Measurements from ENCODE around the gene ZIC2. TPM values are rescaled to one million over a fixed set of nuclear protein-coding genes. Genes with fewer than 3 reads are reported as not detected.
"Not testable (repeated sequence)": the region's sequence is repeated elsewhere in the genome, so short reads cannot be mapped to it uniquely, and the experiment has no call there.

ZIC2 gene
- total RNA-seq, 1 experiment from 2014 or later: 426 TPM

DNA sequence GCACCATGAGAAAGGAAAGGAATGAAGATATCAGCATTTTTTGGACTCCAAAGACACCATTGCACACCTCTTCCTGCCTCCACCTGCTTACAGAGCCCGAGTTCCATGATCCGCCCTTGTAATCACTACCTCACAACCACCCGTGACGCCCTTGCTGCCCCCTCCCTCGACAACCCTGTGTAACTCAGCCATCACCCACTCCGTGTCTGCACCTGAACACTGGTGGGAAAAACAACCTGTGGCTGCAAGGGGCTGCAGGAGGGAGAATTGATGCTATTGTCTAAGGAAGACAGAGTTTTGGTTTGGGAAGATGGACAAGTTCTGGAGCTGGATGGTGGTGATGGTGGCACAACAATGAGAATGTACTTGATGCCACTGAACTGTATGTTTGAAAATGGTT is 37.0 kb upstream of the ZIC2 start:
- no CpG with 5 or more reads among the region's 6 CpGs for WGBS (ENCODE audit: extremely low coverage, insufficient read length, low lambda C conversion rate)
- H2AK5ac ChIP-seq (ENCODE audit: insufficient read length, low read length): no peak overlapping the region
- no peaks in the 10 kb centered on the region for H3K79me2 ChIP-seq (ENCODE audit: insufficient read depth, low read length)
- no peaks in the 10 kb centered on the region for H3K23me2 ChIP-seq (ENCODE audit: insufficient read length, low read depth, low read length, poor library complexity, severe bottlenecking)
- H4K8ac ChIP-seq (replicated peaks; ENCODE audit: insufficient read length, low read depth, low read length): no peak overlapping the region
- no peak overlapping the region for H3K56ac ChIP-seq (ENCODE audit: insufficient read length, low read depth, low read length)
- no peaks in the 10 kb centered on the region for H3K36me3 Mint-ChIP-seq (ENCODE audit: insufficient read depth in 1 of 3, low read depth in 3 of 3)
- no peaks in the 10 kb centered on the region; the same call in 1 of the 2 replicates for H3K4me1 ChIP-seq (ENCODE audit: insufficient read depth, low read length)
- no peaks in the 10 kb centered on the region; the same call in 1 of the 2 replicates for H3K27me3 Mint-ChIP-seq (ENCODE audit: low read depth)
- H3K18ac ChIP-seq (ENCODE audit: insufficient read length, low read depth, low read length): no peak overlapping the region
- H3K4me1 Mint-ChIP-seq: peaks cover 15 to 30% of the 10 kb centered on the region in 2 experiments
- no peak overlapping the region for H4K91ac ChIP-seq (ENCODE audit: insufficient read length, low read depth, low read length)
- H2BK5ac ChIP-seq (ENCODE audit: insufficient read length, low read length): no peak overlapping the region
- TF ChIP-seq, protein P1, sequence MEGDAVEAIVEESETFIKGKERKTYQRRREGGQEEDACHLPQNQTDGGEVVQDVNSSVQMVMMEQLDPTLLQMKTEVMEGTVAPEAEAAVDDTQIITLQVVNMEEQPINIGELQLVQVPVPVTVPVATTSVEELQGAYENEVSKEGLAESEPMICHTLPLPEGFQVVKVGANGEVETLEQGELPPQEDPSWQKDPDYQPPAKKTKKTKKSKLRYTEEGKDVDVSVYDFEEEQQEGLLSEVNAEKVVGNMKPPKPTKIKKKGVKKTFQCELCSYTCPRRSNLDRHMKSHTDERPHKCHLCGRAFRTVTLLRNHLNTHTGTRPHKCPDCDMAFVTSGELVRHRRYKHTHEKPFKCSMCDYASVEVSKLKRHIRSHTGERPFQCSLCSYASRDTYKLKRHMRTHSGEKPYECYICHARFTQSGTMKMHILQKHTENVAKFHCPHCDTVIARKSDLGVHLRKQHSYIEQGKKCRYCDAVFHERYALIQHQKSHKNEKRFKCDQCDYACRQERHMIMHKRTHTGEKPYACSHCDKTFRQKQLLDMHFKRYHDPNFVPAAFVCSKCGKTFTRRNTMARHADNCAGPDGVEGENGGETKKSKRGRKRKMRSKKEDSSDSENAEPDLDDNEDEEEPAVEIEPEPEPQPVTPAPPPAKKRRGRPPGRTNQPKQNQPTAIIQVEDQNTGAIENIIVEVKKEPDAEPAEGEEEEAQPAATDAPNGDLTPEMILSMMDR (conservative IDR thresholded peaks at IDR 0.05): no peak
- no peaks in the 10 kb centered on the region for H3K79me1 ChIP-seq (ENCODE audit: insufficient read depth, low read depth, low read length, poor library complexity, severe bottlenecking)
- no peak overlapping the region for H2BK12ac ChIP-seq (ENCODE audit: insufficient read length, low read depth, low read length)
- no peak overlapping the region for H3K4me2 ChIP-seq (ENCODE audit: insufficient read depth, insufficient read length, low read length)
- no peak overlapping the region for H3K9ac ChIP-seq (ENCODE audit: extremely low read depth, insufficient read length, low read length)
- no peaks in the 10 kb centered on the region for H3K27me3 ChIP-seq (ENCODE audit: insufficient read depth, low read length)
- H4K5ac ChIP-seq (ENCODE audit: insufficient read length, low read depth, low read length): no peak overlapping the region
- no peak for DNase-seq
- no peak overlapping the region for H2BK120ac ChIP-seq (ENCODE audit: low read depth, low read length, poor library complexity, severe bottlenecking)
- no peak overlapping the region for H2BK20ac ChIP-seq (ENCODE audit: low read depth, low read length, poor library complexity, severe bottlenecking)
- no peaks in the 10 kb centered on the region for H3K9me3 Mint-ChIP-seq
- no peak overlapping the region for H3K23ac ChIP-seq (ENCODE audit: insufficient read length, low read depth, low read length)
- H4K20me1 ChIP-seq (ENCODE audit: control insufficient read depth, insufficient read depth, insufficient read length): no peaks in the 10 kb centered on the region
- H3K4me3 Mint-ChIP-seq: no peak overlapping the region
- H3K27ac ChIP-seq (ENCODE audit: insufficient read length, low read depth, low read length): no peak overlapping the region
- no peak overlapping the region for H3K4ac ChIP-seq (ENCODE audit: low read depth, low read length)
- no peak overlapping the region for H2AFZ ChIP-seq (ENCODE audit: low read length)
- no peak overlapping the region for H3K14ac ChIP-seq (ENCODE audit: insufficient read depth, low read length)
- no peaks in the 10 kb centered on the region for H3K9me3 ChIP-seq (ENCODE audit: control insufficient read depth, low read depth, low read length)
- H2BK15ac ChIP-seq (ENCODE audit: low read depth, low read length): no peak overlapping the region
- H3K27ac Mint-ChIP-seq: no peak overlapping the region
- no peak overlapping the region for H3T11ph ChIP-seq (ENCODE audit: low read length)

DNA sequence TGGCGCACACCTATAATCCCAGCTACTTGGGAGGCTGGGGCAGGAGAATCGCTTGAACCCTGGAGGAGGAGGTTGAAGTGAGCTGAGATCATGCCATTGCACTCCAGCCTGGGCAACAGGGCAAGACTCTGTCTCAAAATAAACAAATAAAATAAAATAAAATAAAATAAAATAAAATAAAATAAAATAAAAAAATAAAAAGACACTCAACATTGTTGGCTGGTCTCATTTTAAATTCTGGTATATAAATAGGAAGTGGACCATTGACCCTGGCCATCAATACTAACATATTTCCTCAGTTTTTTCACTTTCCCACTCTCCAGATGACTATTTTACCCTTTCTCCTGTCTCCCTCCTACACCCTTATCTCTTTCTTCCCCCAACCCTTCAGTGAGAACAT is 36.1 kb upstream of the ZIC2 start:
- not testable (repeated sequence) for H2AK5ac ChIP-seq (ENCODE audit: insufficient read length, low read length); H4K8ac ChIP-seq (replicated peaks; ENCODE audit: insufficient read length, low read depth, low read length); H3K23ac ChIP-seq (ENCODE audit: insufficient read length, low read depth, low read length); H3K9me3 Mint-ChIP-seq; H3K23me2 ChIP-seq (ENCODE audit: insufficient read length, low read depth, low read length, poor library complexity, severe bottlenecking); H3K9ac ChIP-seq (ENCODE audit: extremely low read depth, insufficient read length, low read length); H3K27ac Mint-ChIP-seq; H2BK15ac ChIP-seq (ENCODE audit: low read depth, low read length); DNase-seq; H3K4me3 Mint-ChIP-seq; H3K27me3 ChIP-seq (ENCODE audit: insufficient read depth, low read length); H3T11ph ChIP-seq (ENCODE audit: low read length); H4K20me1 ChIP-seq (ENCODE audit: control insufficient read depth, insufficient read depth, insufficient read length); H3K36me3 Mint-ChIP-seq (ENCODE audit: insufficient read depth in 1 of 3, low read depth in 3 of 3); H3K27ac ChIP-seq (ENCODE audit: insufficient read length, low read depth, low read length); H4K5ac ChIP-seq (ENCODE audit: insufficient read length, low read depth, low read length); H2AFZ ChIP-seq (ENCODE audit: low read length); H2BK5ac ChIP-seq (ENCODE audit: insufficient read length, low read length); H3K4me1 ChIP-seq (ENCODE audit: insufficient read depth, low read length); H3K14ac ChIP-seq (ENCODE audit: insufficient read depth, low read length); H3K9me3 ChIP-seq (ENCODE audit: control insufficient read depth, low read depth, low read length); H3K18ac ChIP-seq (ENCODE audit: insufficient read length, low read depth, low read length); H3K79me2 ChIP-seq (ENCODE audit: insufficient read depth, low read length); H2BK20ac ChIP-seq (ENCODE audit: low read depth, low read length, poor library complexity, severe bottlenecking); H2BK12ac ChIP-seq (ENCODE audit: insufficient read length, low read depth, low read length); H3K4me2 ChIP-seq (ENCODE audit: insufficient read depth, insufficient read length, low read length); H2BK120ac ChIP-seq (ENCODE audit: low read depth, low read length, poor library complexity, severe bottlenecking); H4K91ac ChIP-seq (ENCODE audit: insufficient read length, low read depth, low read length); H3K27me3 Mint-ChIP-seq (ENCODE audit: low read depth); H3K56ac ChIP-seq (ENCODE audit: insufficient read length, low read depth, low read length); H3K79me1 ChIP-seq (ENCODE audit: insufficient read depth, low read depth, low read length, poor library complexity, severe bottlenecking); H3K4ac ChIP-seq (ENCODE audit: low read depth, low read length)
- no CpG with 5 or more reads among the region's 2 CpGs for WGBS (ENCODE audit: extremely low coverage, insufficient read length, low lambda C conversion rate)
- peaks cover 20 to 35% of the 10 kb centered on the region in 2 experiments for H3K4me1 Mint-ChIP-seq

Measured in H9 (cell line).